NB4 (cell line): ENCODE results near the gene CAMKMT.

Source experiments
- DNase-seq: peaks from one replicate; pipeline ENCODE4 v3.0.0; 2010; ENCODE audit warnings: low read depth
- H3K4me3 ChIP-seq: one replicate; pipeline ENCODE4 v1.5.1; 2011; ENCODE audit warnings: mild to moderate bottlenecking, low read depth, low read length, moderate library complexity
- MYC ChIP-seq: IDR thresholded peaks from 2 replicates; pipeline ENCODE4 v1.6.1; 2011; ENCODE audit warnings: low read depth, low read length
- POLR2A ChIP-seq: IDR thresholded peaks from 2 replicates; pipeline ENCODE4 v1.6.1; 2011; ENCODE audit warnings: mild to moderate bottlenecking; ENCODE audit not compliant: insufficient read length; ENCODE audit errors: extremely low read depth
- TF ChIP-seq, protein P1 (sequence below): IDR thresholded peaks from one replicate; pipeline ENCODE4 v1.5.1; 2012; ENCODE audit warnings: low read depth, low read length
- TF ChIP-seq, protein P2 (sequence below): IDR thresholded peaks from 2 replicates; pipeline ENCODE4 v1.6.1; 2011; ENCODE audit warnings: low read depth, low read length

CAMKMT gene

DNA sequence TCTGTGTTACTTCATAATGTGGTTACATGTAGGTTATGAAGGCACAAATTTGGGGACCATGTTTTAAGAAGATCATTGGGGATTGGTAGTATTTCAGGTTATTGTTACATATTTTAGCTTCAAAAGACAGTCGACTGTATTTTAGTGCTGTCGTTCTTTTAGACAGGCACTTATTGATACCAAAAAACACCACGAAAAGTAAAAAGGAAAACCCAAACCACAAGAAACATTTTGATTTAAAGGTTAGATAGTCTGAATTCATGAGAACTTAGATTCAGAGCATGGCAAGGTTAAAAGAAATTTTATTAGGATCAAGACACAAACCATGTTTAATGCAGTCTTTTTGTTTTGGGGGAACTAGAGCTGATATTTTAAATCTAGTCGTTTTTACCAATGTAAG lies 209.0 kb downstream of the CAMKMT start:
- no peak for DNase-seq
- TF ChIP-seq MYC (no peak), POLR2A (no peak)
- TF ChIP-seq, protein P1, sequence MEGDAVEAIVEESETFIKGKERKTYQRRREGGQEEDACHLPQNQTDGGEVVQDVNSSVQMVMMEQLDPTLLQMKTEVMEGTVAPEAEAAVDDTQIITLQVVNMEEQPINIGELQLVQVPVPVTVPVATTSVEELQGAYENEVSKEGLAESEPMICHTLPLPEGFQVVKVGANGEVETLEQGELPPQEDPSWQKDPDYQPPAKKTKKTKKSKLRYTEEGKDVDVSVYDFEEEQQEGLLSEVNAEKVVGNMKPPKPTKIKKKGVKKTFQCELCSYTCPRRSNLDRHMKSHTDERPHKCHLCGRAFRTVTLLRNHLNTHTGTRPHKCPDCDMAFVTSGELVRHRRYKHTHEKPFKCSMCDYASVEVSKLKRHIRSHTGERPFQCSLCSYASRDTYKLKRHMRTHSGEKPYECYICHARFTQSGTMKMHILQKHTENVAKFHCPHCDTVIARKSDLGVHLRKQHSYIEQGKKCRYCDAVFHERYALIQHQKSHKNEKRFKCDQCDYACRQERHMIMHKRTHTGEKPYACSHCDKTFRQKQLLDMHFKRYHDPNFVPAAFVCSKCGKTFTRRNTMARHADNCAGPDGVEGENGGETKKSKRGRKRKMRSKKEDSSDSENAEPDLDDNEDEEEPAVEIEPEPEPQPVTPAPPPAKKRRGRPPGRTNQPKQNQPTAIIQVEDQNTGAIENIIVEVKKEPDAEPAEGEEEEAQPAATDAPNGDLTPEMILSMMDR, result no peak
- TF ChIP-seq, protein P2, sequence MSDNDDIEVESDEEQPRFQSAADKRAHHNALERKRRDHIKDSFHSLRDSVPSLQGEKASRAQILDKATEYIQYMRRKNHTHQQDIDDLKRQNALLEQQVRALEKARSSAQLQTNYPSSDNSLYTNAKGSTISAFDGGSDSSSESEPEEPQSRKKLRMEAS, result no peak
- H3K4me3 ChIP-seq, result no peak overlapping the region

DNA sequence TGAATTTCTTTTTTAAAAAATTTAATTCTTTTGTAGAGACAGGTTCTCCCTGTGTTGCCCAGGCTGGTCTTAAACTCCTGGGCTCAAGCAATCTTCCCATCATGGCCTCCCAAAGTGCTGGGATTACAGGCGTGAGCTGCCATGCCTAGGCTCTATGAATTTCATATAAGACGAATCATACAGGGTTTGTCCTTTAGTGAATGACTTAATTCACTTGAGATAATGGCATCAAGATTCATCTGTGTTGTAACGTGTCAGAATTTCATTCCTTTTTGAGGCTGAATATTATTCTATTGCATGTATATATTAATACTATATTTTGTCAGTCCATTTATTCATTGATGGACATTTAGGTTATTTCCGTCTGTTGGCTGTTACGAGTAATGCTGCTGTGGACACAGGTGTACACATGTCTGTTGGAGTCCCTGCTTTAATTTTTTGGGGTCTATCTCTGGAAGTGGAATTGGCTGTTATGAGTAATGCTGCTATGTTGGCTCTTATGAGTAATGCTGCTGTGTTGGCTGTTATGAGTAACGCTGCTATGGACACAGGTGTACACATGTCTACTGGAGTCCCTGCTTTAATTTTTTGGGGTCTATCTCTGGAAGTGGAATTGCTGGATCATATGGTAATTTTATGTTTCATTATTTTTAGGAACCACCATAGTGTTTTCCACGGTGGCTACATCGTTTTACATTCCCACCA lies 210.6 kb downstream of the CAMKMT start:
- H3K4me3 ChIP-seq, result no peak overlapping the region
- TF ChIP-seq POLR2A, result no peak
- TF ChIP-seq, protein P1, result no peak
- TF ChIP-seq, protein P2, result no peak
- no peak for DNase-seq

DNA sequence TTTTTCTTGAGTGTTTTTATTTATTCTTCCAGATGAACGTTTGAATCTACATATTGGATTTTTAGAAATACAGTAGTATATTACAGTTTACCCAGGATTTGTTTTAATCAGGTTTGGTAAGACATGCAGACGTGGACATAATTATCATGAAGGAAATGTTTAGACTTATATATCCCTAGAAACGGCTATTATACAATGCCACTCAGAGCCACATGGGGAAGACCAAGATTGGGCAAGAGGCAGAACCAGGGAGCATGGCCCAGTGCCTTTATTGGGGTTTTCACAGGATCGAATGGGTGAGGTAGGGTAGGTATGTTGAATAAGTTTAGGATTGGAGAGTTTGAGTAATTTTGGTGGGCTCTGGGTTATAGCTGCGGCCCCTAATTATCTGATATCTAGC lies 212.2 kb downstream of the CAMKMT start:
- TF ChIP-seq, protein P2, result no peak
- no peak for TF ChIP-seq MYC
- TF ChIP-seq, protein P1, result no peak
- no peak for TF ChIP-seq POLR2A
- no peak for DNase-seq
- no peak overlapping the region for H3K4me3 ChIP-seq

DNA sequence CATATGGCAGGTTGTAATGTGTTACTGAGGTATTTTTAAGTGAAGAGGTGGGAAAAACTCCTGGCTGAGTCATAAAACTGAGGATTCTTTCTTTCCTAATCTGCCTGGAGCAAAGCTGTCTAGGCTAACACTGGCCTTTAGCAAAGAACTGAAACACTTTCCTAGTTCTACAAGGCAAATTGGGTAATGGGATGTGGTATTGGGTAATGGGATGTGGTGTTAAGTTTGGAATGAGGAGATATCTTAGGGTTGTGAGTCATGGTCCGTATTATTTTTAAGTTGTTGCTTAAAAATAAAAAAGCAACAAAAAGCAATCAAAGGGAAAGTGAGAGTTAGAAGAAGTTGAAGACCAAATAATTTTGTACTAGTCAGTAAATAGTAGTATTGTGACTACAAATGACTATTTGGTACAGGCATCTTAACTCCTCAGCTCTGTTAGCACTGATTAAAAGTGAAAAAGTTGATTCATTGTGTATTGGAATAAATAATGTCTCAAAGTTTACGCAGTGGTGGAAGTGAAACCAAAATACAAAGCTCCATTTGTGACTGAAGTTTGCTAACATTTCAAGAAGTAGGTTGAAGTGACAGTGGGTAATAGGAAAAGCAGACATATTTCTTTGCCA lies 216.8 kb downstream of the CAMKMT start:
- peak overlapping the region; percentile 61 for H3K4me3 ChIP-seq
- peak; percentile 93 for DNase-seq
- TF ChIP-seq, protein P2, result no peak
- TF ChIP-seq MYC, result no peak
- TF ChIP-seq POLR2A, result no peak
- TF ChIP-seq, protein P1, result no peak

DNA sequence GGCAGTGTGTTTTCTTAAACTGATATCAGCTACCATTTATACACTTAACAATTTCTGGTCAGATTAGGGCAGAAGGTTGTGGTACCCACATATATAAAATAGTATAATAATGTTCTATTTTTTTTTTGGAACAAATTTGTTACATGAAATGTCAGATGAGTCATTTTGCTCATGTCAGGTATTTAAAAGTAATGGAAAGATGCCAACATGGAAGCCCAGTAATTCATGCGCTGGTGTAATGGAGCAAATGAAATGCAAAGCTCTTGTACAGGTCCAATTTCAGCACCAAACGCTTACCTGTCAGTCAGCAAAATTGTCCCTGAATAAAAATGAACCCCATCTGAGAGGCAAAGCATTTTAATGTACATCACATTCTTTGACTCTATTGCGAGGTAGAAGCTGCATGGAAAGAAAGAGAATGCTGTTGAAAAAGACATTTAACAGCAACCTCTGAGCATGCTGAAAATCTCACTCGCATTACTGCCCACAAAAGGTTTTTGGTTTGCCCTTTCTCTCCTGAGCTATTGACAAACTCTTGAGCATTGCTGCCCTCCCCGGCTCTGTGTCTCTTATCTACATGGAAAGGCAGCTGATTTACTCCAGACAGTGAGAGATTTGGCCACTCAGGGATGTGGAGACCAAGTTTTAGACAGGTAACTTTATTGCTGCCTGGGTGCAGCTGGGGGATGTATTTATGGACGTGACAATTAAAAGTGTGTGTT lies 217.5 kb downstream of the CAMKMT start:
- peak overlapping the region; percentile 61 for H3K4me3 ChIP-seq
- TF ChIP-seq, protein P2, result no peak
- TF ChIP-seq, protein P1, result no peak
- TF ChIP-seq POLR2A (no peak), MYC (no peak)
- DNase-seq, result peak; percentile 28
